ENCODE measurements around the gene SPSB4.

SPSB4 gene

DNA sequence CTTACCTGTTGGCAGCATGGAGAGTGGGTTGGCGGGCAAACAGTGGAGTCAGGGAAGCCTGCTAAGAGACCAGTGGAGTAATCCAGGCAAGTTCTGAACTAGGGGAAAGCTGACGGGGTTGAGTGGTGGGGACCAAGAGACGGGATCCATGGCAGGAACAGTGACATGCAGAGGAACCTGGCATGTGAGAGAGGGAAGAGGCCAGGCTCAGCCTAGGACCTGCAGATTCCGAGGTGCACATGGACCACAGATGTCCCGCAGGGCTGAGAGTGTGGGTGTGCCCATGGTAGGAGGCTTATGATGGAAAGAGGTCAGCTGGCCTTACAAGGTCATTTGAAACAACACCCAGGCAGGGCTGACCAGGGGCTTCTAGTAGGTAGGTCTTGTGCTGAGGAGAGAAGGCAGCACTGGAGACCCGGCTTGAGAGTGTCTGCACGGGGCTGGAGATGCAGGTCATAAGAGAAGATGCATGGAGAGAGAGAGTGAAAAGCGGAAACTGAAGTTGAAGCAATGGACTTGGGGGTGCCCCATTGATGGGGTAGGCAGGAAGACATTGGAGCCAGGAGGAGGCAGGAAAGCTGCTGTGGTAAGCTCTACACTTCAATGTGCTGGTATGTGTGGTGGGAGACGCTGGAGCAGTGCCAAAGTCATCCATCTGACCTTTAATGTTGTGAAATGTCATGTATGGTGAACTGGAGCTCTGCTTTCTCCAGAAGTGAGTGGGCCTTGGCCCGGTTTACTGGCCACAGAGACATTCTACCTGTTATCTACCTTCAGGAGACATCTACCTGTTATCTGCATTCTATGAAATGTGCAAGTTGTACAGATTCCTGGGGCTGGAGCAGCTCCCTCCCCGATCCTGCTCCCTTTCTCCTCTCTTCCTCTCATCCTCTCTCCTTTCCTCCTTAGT, 4.6 kb downstream of the SPSB4 start:
- no peak for DNase-seq

GRCh38 chr3:141056751-141057171, 5.6 kb downstream of the SPSB4 start:
- no peak for DNase-seq

DNA sequence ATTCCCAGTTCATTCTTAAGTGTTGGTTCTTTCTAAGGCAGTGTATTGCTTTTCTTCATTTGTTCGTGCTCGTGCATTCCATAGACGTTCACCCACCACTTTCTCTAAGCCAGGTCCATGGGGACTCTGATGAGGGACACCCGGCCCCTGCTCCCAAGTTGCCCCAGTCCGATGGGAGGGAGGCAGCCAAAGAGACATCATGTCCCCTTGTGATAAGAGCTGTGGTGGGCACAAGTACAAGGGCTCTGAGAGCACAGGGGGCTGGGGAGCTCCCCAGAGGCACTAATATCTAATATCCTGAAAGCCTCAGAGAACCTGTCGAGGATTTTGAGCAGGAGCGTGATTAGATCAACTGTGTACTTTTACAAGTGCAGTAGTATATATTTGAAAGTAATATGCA, 6.3 kb downstream of the SPSB4 start:
- DNase-seq: no peak

DNA sequence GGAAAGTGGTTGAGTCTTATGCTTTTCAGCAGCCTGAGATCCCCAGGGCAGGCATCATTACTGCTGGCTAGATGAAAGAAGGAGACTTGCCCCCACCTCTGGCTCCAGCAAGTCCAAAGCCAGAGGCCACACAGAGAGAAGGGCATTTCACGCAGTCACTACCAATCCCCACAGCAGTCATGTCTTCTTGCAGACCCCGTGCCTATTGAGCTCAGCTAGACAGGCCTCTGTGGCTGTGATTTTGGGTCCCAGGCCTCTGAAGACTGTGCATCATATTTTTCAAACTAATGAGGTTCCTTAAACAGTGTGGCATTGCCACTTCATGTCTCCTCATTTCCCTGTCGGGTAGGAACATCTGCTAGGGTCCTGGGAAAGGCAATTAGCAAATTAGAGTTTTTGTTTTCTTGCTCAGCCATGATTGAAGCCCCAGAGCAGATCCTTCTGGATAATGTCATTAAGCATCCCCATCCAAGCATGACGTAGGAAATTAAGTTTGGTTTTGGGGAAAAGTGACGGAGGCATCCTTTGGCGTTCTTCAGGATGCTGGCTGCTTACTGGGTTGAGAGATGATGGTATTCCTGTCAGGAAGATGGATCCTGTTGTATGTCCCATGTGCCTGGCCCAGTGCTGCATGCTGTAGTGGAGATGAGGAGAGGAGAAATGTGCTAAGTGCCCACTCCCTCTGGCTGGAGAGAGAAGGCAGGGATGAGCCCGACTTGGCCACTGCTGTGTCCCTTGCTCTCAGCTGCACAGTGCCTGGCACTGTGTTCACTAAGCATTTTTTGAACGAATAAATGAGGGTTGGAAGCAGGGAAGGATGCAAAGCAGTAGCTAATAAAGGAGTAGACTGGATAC, 7.0 kb downstream of the SPSB4 start:
- DNase-seq: no peak

GRCh38 chr3:141058996-141059395, 7.8 kb downstream of the SPSB4 start:
- no peak for DNase-seq

DNA sequence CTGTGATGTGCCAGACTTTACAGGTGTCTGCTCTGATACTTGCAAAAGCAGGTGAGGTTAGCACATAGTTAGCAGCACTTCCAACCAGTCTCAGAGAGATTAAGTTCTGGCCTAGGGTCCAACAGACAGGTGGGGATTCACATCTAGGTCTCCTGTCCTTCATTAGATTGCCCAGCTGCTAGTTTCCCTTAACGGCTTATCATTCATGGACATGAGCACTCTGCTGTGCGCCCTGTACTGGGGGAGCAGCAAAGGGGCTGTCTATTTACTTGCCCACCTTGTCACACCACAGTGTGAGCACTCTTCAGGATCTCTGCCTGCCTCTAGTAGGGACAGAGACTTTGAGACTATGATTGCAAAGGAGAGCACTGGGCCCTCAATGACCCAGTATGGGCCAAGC, 8.7 kb downstream of the SPSB4 start:
- no peak for DNase-seq

DNA sequence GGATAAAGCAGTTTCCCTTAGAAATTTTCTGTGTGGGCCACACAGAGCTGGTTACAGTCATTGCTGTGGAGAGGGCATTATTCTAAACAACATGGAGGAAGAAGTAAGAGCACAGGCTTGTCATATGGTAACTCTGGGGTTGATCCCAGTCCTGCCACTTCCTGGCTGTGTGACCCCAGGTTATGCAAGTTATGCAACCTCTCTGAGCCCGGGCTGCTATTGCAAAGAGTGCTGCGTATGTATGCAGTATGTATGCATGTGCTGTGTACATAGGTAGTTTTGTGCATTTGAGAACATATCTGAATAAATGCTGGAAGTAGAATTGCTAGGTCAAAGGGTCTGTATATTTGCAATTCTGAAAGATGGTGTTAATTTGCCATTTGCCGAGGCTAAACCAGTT, 9.2 kb downstream of the SPSB4 start:
- no peak for DNase-seq

GRCh38 chr3:141063831-141064230, 12.7 kb downstream of the SPSB4 start:
- no peak for DNase-seq

DNA sequence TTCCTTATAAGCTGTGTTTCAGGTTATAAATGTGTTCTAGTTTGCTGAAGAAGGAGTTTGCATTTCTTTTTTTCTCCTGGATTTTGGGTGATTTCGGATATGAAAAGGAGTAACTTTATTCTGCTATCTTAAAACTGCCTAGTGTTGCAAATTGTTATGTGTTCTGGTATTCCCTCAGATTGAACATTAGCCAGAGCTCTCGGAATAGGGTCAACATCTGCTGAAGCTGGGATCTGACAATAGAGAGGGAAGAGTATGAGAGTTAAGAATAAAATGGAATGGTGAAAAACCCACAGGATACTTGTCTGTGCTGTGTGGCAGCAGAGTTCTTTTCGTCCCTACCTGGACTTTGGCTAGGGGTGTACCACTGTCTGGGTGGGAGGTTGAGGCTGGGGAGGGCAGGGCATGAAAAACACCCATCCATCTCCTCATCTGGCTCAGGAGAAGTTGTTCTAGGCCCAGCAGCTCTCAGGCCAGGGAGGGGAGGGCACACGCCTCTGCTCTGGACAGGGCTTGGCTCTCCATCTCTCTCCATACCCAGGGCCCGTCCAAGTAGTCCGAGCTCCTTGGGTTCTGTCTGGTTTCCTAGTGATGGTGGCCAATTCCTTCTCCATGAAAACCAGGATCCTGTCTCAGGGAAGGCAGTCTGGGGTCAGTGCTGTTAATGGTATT, 13.2 kb downstream of the SPSB4 start:
- no peak for DNase-seq

DNA sequence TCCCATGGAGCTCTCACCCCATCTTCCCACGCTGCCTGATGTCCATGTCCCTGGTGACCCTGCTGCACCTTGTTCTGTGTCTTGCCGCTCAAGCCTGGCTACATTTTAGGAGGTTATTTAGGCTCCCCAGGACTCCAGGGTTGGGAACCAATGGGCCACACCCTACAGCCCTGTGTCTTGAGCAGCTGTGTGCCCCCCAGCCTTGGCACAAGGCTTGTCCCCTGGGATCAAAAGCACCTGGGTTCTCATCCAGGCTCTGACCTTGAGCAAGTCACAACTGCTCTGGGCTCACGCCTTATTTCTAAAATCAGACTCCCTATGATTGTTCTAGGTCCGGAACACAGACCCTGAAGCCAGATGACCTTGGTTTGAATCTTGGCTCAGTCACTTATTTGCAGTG, 14.1 kb downstream of the SPSB4 start:
- no peak for DNase-seq

DNA sequence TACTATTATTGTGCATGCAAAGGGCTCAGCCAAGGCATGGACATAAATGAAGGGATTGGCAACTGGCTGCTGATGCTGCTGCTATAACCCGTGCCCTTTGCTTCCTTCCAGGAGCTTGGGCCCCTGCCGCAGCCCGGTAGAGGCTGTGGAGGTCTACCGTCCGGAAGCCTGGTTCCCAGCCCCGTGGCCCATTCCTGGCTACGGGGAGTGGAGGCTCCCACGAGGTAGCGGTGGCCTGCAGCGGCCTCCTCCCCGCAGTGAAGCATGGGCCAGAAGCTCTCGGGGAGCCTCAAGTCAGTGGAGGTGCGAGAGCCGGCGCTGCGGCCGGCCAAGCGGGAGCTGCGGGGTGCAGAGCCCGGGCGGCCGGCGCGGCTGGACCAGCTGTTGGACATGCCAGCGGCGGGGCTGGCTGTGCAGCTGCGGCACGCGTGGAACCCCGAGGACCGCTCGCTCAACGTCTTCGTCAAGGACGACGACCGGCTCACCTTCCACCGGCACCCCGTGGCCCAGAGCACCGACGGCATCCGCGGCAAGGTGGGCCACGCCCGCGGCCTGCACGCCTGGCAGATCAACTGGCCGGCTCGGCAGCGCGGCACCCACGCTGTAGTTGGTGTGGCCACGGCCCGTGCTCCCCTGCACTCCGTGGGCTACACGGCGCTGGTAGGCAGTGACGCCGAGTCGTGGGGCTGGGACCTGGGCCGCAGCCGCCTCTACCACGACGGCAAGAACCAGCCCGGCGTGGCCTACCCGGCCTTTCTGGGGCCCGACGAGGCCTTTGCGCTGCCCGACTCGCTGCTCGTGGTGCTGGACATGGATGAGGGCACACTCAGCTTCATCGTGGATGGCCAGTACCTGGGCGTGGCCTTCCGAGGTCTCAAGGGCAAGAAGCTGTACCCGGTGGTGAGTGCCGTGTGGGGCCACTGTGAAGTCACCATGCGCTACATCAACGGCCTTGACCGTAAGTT, 15.0 kb downstream of the SPSB4 start:
- DNase-seq: no peak

DNA sequence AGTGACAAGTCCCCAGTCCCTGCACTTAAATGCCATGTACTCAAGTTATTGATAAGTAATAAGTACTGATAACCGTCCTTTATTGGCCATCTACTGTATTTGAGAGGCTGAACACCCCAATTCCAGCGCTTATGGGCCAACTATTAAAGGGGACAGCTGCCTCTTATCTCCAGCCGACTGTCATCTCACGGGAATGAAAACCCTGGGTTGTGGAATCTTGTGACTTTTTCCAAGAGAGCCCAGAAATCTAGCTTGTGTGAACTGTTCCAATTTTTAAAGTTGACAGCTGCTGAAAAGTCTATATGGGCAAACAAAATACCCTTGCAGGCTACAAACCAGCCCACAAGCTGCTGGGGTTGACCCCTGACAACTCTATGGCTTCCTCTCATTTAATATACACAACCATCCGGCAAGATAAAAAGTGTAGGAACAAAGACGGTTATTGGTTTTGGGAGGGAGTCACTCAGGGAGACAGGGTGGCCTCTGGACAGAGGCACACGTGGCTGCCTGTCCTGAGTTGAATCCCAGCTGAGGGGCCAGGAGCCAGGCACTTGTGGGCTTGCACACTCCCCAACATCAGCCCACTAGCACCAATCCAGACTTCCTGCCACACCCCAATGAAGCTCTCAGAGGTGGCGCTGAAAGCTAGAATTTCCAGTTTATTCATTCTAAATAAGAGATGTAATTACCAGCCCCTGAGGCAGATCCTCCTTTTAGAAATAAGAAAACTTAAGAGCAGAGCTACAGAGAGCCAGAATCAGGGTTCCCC, 16.2 kb downstream of the SPSB4 start:
- DNase-seq: no peak

DNA sequence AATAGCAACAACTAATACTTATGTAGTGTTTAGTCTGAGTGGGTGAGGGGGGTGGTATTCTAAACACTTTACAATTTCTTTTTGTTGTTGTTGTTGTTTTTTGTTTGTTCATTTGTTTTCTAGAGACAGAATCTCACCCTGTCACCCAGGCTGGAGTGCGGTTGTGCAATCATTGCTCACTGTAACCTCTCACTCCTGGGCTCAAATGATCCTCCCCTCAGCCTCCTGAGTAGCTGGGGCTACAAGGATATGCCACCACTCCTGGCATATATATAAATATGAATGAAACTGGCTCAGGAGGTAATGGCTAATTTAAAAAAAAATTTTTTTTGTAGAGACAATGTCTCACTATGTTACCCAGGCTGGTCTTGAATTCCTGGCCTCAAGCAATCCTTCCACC, 19.1 kb downstream of the SPSB4 start:
- DNase-seq: no peak

GRCh38 chr3:141070727-141071357, 19.7 kb downstream of the SPSB4 start:
- no peak for DNase-seq

- no peak for DNase-seq
Measured at GRCh38 chr3:141071681-141072260, 20.6 kb downstream of the SPSB4 start.

GRCh38 chr3:141072950-141073349, 21.8 kb downstream of the SPSB4 start:
- no peak for DNase-seq

- DNase-seq: no peak
Measured at GRCh38 chr3:141073580-141073979, 22.4 kb downstream of the SPSB4 start.

DNA sequence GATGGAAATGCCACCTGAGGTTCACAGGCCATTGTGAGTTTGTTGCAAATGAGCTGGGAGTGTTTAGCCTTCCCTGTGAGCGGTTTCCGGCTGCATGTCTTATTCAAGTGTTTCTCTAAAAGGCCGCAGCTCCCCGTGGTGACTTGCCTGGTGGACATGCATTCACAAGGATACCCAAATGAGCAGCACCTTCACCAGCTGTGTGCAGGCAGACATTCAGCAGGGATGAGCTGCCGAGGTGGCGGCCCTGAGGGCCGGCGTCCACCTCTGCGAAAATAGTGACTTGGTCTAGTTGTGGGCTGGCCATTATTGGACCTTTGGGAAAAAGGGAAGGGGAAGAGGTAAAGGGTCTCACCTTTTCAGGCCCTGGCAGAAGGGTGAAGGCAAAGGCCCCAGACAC, 23.4 kb downstream of the SPSB4 start:
- DNase-seq: no peak

DNA sequence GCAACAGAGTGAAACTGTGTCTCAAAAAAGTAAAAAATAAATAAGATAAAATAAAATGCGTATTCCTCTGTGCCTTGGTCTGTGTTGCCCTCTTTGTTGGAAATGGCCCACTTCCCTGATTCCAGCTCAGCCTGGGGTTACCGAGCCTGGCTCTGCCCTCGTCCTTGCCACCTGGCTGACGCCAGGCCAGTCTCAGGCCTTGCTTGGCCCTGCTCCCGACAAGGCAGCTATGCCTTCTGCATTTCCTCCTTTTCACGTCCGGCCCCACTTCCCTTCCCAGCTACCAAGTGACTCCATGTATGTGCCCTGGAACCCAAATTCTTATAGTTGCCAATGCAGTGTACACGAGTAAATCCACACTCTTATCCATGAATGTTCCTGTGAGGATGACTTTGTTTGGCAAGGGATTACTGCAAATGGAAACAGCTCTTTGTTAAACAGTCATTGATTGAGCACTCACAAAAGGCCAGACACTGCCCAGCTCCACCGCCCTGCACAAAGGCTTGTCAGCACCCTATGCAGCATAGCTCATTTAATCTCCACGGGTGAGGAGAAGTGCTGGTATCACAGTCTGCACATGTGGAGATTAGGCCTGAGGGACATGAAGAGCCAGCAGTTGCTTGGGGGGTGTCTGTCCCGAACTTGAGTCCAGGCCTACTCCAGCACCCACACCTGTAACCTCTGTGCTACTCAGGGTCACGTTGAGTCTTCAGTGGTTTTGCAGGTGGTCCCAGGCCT, 25.1 kb downstream of the SPSB4 start:
- no peak for DNase-seq
